GM12878 (cell line): ENCODE data around the gene STPG3. TPM values are rescaled to one million over a fixed set of nuclear protein-coding genes. Genes with fewer than 3 reads are reported as not detected.

Source experiments
- BACH1 ChIP-seq: fragments of 450-650 bp; IDR thresholded peaks from 2 replicates; pipeline ENCODE4 v1.6.1; 2017; ENCODE audit warnings: mild to moderate bottlenecking, borderline replicate concordance
- BHLHE40 ChIP-seq, 2 experiments: fragments of 450-650 bp in 1 of 2; IDR thresholded peaks; 2 replicates each; pipeline ENCODE4 v1.6.1; 2011 to 2017; ENCODE audit warnings: low read depth in 2 of 2, borderline replicate concordance in 1 of 2, improper control_type of control experiment in 1 of 2, low read length in 1 of 2, mild to moderate bottlenecking in 1 of 2
- CHD2 ChIP-seq: IDR thresholded peaks from 2 replicates; pipeline ENCODE4 v1.6.1; 2011; ENCODE audit warnings: low read depth, low read length, improper control_type of control experiment, borderline replicate concordance
- DPF2 ChIP-seq: fragments of 450-650 bp; IDR thresholded peaks from 2 replicates; pipeline ENCODE4 v1.6.1; 2017; ENCODE audit warnings: mild to moderate bottlenecking
- EGR1 ChIP-seq, 2 experiments: IDR thresholded peaks; 1 replicate in 1 of 2; 2 replicates in 1 of 2; pipeline ENCODE4 v1.6.1; 2011 to 2012; ENCODE audit warnings: low read depth in 2 of 2, low read length in 2 of 2, borderline replicate concordance in 1 of 2, mild to moderate bottlenecking in 1 of 2, moderate library complexity in 1 of 2
- EP300 ChIP-seq, 2 experiments: fragments of 150-350 bp in 1 of 2; IDR thresholded peaks; 2 replicates each; pipeline ENCODE4 v1.6.1; 2011 to 2012; ENCODE audit warnings: low read depth in 2 of 2, low read length in 2 of 2, borderline replicate concordance in 1 of 2, improper control_type of control experiment in 1 of 2, inconsistent platforms in 1 of 2; ENCODE audit not compliant: control insufficient read depth in 1 of 2
- FOXK2 ChIP-seq: fragments of 450-650 bp; IDR thresholded peaks from 2 replicates; pipeline ENCODE4 v1.6.1; 2017; ENCODE audit warnings: mild to moderate bottlenecking, moderate library complexity
- HCFC1 ChIP-seq: fragments of 150-350 bp; IDR thresholded peaks from 2 replicates; pipeline ENCODE4 v1.6.1; 2014; ENCODE audit warnings: low read length
- KAT2A ChIP-seq: conservative IDR thresholded peaks from 2 replicates; pipeline ENCODE4 v1.6.1; 2011; ENCODE audit warnings: low read depth, low read length; ENCODE audit not compliant: control insufficient read depth
- POLR2A ChIP-seq: IDR thresholded peaks from 2 replicates; pipeline ENCODE4 v1.6.1; 2011; ENCODE audit warnings: low read depth, mild to moderate bottlenecking, low read length
- POU2F2 ChIP-seq: IDR thresholded peaks from 3 replicates; pipeline ENCODE4 v1.6.1; 2011; ENCODE audit warnings: low read depth, mild to moderate bottlenecking, low read length, borderline replicate concordance
- RB1 ChIP-seq: fragments of 450-650 bp; formaldehyde crosslinking; IDR thresholded peaks from 2 replicates; pipeline ENCODE4 v1.6.1; 2017; ENCODE audit warnings: mild to moderate bottlenecking, borderline replicate concordance
- RFX5 ChIP-seq: IDR thresholded peaks from 2 replicates; pipeline ENCODE4 v1.6.1; 2011; ENCODE audit warnings: low read depth, low read length, improper control_type of control experiment
- SIX5 ChIP-seq: IDR thresholded peaks from 2 replicates; pipeline ENCODE4 v1.6.1; 2011; ENCODE audit warnings: mild to moderate bottlenecking, low read depth, low read length, moderate library complexity; ENCODE audit not compliant: severe bottlenecking
- STAT3 ChIP-seq: IDR thresholded peaks from 2 replicates; pipeline ENCODE4 v1.6.1; 2011; ENCODE audit warnings: low read depth, low read length, improper control_type of control experiment
- YBX1 ChIP-seq: fragments of 450-650 bp; IDR thresholded peaks from 2 replicates; pipeline ENCODE4 v1.6.1; 2016; ENCODE audit warnings: antibody characterized with exemption
- ZNF207 ChIP-seq: fragments of 450-650 bp; IDR thresholded peaks from 2 replicates; pipeline ENCODE4 v1.6.1; 2014; ENCODE audit warnings: antibody characterized with exemption, mild to moderate bottlenecking, borderline replicate concordance
- ZNF592 ChIP-seq: fragments of 450-650 bp; IDR thresholded peaks from 2 replicates; pipeline ENCODE4 v1.6.1; 2017; ENCODE audit warnings: mild to moderate bottlenecking, moderate library complexity
- polyA plus RNA-seq, 11 experiments: library from polyadenylated mRNA; depleted of rRNA in 4 of 11; unstranded in 6 of 11; stranded (reverse) in 5 of 11; fragments of >200 nt; fragmentation: Nextera tagmentation in 4 of 11; fragmentation: Illumina TruSeq in 1 of 11; extraction: Ambion mirVana in 4 of 11; extraction: Trizol in 1 of 11; gene quantifications; 1 replicate in 1 of 11; 2 replicates in 10 of 11; pipeline versions ENCODE4 v1.2.1 to v1.2.3, GENCODE V29; 2011 to 2016; ENCODE audit warnings: inconsistent platforms in 2 of 11, missing spikeins in 2 of 11, low read depth in 1 of 11
- total RNA-seq, 4 experiments: library from RNA; depleted of rRNA in 3 of 4; stranded (reverse); fragments of >200 nt in 3 of 4; fragmentation: Illumina TruSeq in 1 of 4; extraction: Trizol in 1 of 4; gene quantifications; 2 replicates each; pipeline versions ENCODE4 v1.2.1 to v1.2.3, GENCODE V29; 2013 to 2021
- TF ChIP-seq, protein P1 (sequence below): fragments of 450-650 bp; IDR thresholded peaks from 2 replicates; pipeline ENCODE4 v1.6.1; 2016; ENCODE audit warnings: mild to moderate bottlenecking
- TF ChIP-seq, protein P2 (sequence below): fragments of 450-650 bp; IDR thresholded peaks from 2 replicates; pipeline ENCODE4 v1.6.1; 2016; ENCODE audit warnings: mild to moderate bottlenecking
- TF ChIP-seq, protein P3 (sequence below): fragments of 450-650 bp; IDR thresholded peaks from 2 replicates; pipeline ENCODE4 v1.6.1; 2017; ENCODE audit warnings: mild to moderate bottlenecking

STPG3 gene
- total and polyA plus RNA-seq, 10 of the 15 experiments (the other 5 are each of a cell fraction or from before 2014, with no cell fraction given): not detected

- TF ChIP-seq ZNF592: peak; percentile 67; the same call in 1 of the 2 replicates
- no peak for TF ChIP-seq KAT2A
- no peak for TF ChIP-seq FOXK2
- peak; percentile 78 for TF ChIP-seq POLR2A
- no peak for TF ChIP-seq RFX5
- TF ChIP-seq EGR1 (IDR thresholded peaks at IDR 0.05; ENCODE audit: borderline replicate concordance in 1 of 2, low read depth in 2 of 2, low read length in 2 of 2): peak in 1 of 2 experiments; percentile 81; a peak in 2 of 3 replicates
- TF ChIP-seq, protein P1, sequence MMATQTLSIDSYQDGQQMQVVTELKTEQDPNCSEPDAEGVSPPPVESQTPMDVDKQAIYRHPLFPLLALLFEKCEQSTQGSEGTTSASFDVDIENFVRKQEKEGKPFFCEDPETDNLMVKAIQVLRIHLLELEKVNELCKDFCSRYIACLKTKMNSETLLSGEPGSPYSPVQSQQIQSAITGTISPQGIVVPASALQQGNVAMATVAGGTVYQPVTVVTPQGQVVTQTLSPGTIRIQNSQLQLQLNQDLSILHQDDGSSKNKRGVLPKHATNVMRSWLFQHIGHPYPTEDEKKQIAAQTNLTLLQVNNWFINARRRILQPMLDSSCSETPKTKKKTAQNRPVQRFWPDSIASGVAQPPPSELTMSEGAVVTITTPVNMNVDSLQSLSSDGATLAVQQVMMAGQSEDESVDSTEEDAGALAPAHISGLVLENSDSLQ: peak; percentile 39
- TF ChIP-seq DPF2: peak; percentile 38; the same call in 1 of the 2 replicates
- no peak for TF ChIP-seq YBX1
- TF ChIP-seq BACH1: peak; percentile 88
- TF ChIP-seq BHLHE40 (IDR thresholded peaks at IDR 0.05; ENCODE audit: borderline replicate concordance in 1 of 2, low read depth in 2 of 2, low read length in 1 of 2): peak; percentile 33 to 79; a peak in 3 of 4 replicates
- no peak for TF ChIP-seq EP300 (IDR thresholded peaks at IDR 0.05; ENCODE audit: borderline replicate concordance in 1 of 2, control insufficient read depth in 1 of 2, low read depth in 2 of 2, low read length in 2 of 2)
- TF ChIP-seq, protein P2, sequence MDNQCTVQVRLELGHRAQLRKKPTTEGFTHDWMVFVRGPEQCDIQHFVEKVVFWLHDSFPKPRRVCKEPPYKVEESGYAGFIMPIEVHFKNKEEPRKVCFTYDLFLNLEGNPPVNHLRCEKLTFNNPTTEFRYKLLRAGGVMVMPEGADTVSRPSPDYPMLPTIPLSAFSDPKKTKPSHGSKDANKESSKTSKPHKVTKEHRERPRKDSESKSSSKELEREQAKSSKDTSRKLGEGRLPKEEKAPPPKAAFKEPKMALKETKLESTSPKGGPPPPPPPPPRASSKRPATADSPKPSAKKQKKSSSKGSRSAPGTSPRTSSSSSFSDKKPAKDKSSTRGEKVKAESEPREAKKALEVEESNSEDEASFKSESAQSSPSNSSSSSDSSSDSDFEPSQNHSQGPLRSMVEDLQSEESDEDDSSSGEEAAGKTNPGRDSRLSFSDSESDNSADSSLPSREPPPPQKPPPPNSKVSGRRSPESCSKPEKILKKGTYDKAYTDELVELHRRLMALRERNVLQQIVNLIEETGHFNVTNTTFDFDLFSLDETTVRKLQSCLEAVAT: no peak
- TF ChIP-seq ZNF207: peak; percentile 53; the same call in 1 of the 2 replicates
- 0 out of 3 replicates have a peak, but pooled peaks have one; percentile 55 for TF ChIP-seq POU2F2
- peak; percentile 90 for TF ChIP-seq HCFC1
- TF ChIP-seq, protein P3, sequence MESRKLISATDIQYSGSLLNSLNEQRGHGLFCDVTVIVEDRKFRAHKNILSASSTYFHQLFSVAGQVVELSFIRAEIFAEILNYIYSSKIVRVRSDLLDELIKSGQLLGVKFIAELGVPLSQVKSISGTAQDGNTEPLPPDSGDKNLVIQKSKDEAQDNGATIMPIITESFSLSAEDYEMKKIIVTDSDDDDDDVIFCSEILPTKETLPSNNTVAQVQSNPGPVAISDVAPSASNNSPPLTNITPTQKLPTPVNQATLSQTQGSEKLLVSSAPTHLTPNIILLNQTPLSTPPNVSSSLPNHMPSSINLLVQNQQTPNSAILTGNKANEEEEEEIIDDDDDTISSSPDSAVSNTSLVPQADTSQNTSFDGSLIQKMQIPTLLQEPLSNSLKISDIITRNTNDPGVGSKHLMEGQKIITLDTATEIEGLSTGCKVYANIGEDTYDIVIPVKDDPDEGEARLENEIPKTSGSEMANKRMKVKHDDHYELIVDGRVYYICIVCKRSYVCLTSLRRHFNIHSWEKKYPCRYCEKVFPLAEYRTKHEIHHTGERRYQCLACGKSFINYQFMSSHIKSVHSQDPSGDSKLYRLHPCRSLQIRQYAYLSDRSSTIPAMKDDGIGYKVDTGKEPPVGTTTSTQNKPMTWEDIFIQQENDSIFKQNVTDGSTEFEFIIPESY: peak; percentile 36; the same call in 1 of the 2 replicates
- peak; percentile 90; the same call in 1 of the 2 replicates for TF ChIP-seq RB1
- peak; percentile 74 for TF ChIP-seq CHD2
- TF ChIP-seq STAT3: no peak
- peak; percentile 80 for TF ChIP-seq SIX5
Observed at GRCh38 chr9:137254624-137255447, 3.8 kb downstream of the STPG3 start, which contains the start of gene NELFB (continued).
